Right renal pelvis (tissue), 4 donors: Measurements from ENCODE around the gene CXCL11. TPM values are rescaled to one million over a fixed set of nuclear protein-coding genes. Genes with fewer than 3 reads are reported as not detected.
"Not testable (repeated sequence)": the region's sequence is repeated elsewhere in the genome, so short reads cannot be mapped to it uniquely, and the experiment has no call there.

ENCODE experiments used
- DNase-seq, 4 donors: peaks; one replicate each; pipeline ENCODE4 v3.0.0-alpha.2; 2013; ENCODE audit warnings: low read depth in 4 of 4, low spot score in 3 of 4, missing footprints in 1 of 4
- polyA plus RNA-seq, 4 donors: library from polyadenylated mRNA; unstranded; fragments of 120-200 nt; gene quantifications; one replicate each; pipeline ENCODE4 v1.2.1, GENCODE V29; 2013; ENCODE audit not compliant: insufficient read length in 4 of 4

Gene CXCL11
- polyA plus RNA-seq, 4 donors, result 0.33 to 0.45 (median 0.41) TPM

GRCh38 chr4:76044686-76045085 is 8.8 kb upstream of the CXCL11 start:
- DNase-seq, result not testable (repeated sequence)

- DNase-seq, result not testable (repeated sequence)
These were observed 7.4 kb upstream of the CXCL11 start for GRCh38 chr4:76043306-76043705.

GRCh38 chr4:76042241-76042998 is 6.5 kb upstream of the CXCL11 start:
- not testable (repeated sequence) for DNase-seq

- no peak for DNase-seq
These were observed 985 bp upstream of the CXCL11 start for GRCh38 chr4:76036855-76037254.

- DNase-seq, result no peak
These were observed 729 bp downstream of the CXCL11 start for GRCh38 chr4:76035141-76035540.

- no peak for DNase-seq
These were observed 6.6 kb downstream of the CXCL11 start for GRCh38 chr4:76029300-76029699.

- DNase-seq, result peak in 1 of 4 donors; percentile 30
These were observed 7.5 kb downstream of the CXCL11 start for GRCh38 chr4:76028350-76028765.

GRCh38 chr4:76024065-76024464 is 11.8 kb downstream of the CXCL11 start:
- DNase-seq, result no peak

GRCh38 chr4:76023389-76023788 is 12.5 kb downstream of the CXCL11 start, which contains the start of gene CXCL10:
CXCL10 (minus strand) TSS chr4:76023497; CDS start chr4:76023431, 66 bp downstream.
- no peak for DNase-seq

GRCh38 chr4:76022677-76023076 is 13.2 kb downstream of the CXCL11 start:
- DNase-seq, result no peak

- no peak for DNase-seq
These were observed 13.8 kb downstream of the CXCL11 start for GRCh38 chr4:76022031-76022430.

- no peak for DNase-seq
These were observed 18.7 kb downstream of the CXCL11 start for GRCh38 chr4:76017056-76017686.

GRCh38 chr4:76016393-76016792 is 19.5 kb downstream of the CXCL11 start:
- no peak for DNase-seq

- DNase-seq, result no peak
These were observed 22.3 kb downstream of the CXCL11 start for GRCh38 chr4:76013540-76013939.

GRCh38 chr4:76012388-76012801 is 23.5 kb downstream of the CXCL11 start:
- no peak for DNase-seq

- DNase-seq, result no peak
These were observed 24.0 kb downstream of the CXCL11 start for GRCh38 chr4:76011700-76012387.

- DNase-seq, result no peak
These were observed 24.7 kb downstream of the CXCL11 start for GRCh38 chr4:76011018-76011670.

- no peak for DNase-seq
These were observed 25.3 kb downstream of the CXCL11 start for GRCh38 chr4:76010576-76010975.

GRCh38 chr4:76009311-76009710 is 26.6 kb downstream of the CXCL11 start:
- DNase-seq, result no peak

GRCh38 chr4:76007089-76007862 is 28.6 kb downstream of the CXCL11 start, which contains the start of gene CXCL9:
CXCL9 (minus strand) TSS chr4:76007509; CDS start chr4:76007449, 60 bp downstream.
- DNase-seq, result no peak
